SK-N-SH (cell line): ENCODE results near the gene RNU6-9.

Experiments used
- EP300 ChIP-seq, 2 experiments: IDR thresholded peaks; 2 replicates each; pipeline versions ENCODE4 v1.4.0 to v1.6.1; 2012; ENCODE audit warnings: borderline replicate concordance in 1 of 2, low read depth in 1 of 2, low read length in 1 of 2
- GABPA ChIP-seq: IDR thresholded peaks from 2 replicates; pipeline ENCODE4 v1.4.0; 2012; ENCODE audit warnings: low read depth, mild to moderate bottlenecking
- JUND ChIP-seq: IDR thresholded peaks from 2 replicates; pipeline ENCODE4 v1.4.0; 2012
- MEF2A ChIP-seq: IDR thresholded peaks from 2 replicates; pipeline ENCODE4 v1.4.0; 2012; ENCODE audit warnings: low read depth, borderline replicate concordance
- RFX5 ChIP-seq: IDR thresholded peaks from 2 replicates; pipeline ENCODE4 v1.6.1; 2012; ENCODE audit warnings: mild to moderate bottlenecking, improper control_type of control experiment, low read length
- SIN3A ChIP-seq: IDR thresholded peaks from 2 replicates; pipeline ENCODE4 v1.6.1; 2012; ENCODE audit warnings: low read depth, mild to moderate bottlenecking, low read length, moderate library complexity, borderline replicate concordance
- TAF1 ChIP-seq: IDR thresholded peaks from 2 replicates; pipeline ENCODE4 v1.6.1; 2012; ENCODE audit warnings: low read depth, mild to moderate bottlenecking, low read length, moderate library complexity, borderline replicate concordance
- TCF12 ChIP-seq: IDR thresholded peaks from 2 replicates; pipeline ENCODE4 v1.4.0; 2012
- YY1 ChIP-seq: IDR thresholded peaks from 2 replicates; pipeline ENCODE4 v1.4.0; 2012; ENCODE audit warnings: low read depth, mild to moderate bottlenecking
- TF ChIP-seq, protein P1 (sequence below): IDR thresholded peaks from 2 replicates; pipeline ENCODE4 v1.4.0; 2012; ENCODE audit warnings: low read depth
- TF ChIP-seq, protein P2 (sequence below): fragments of 200-600 bp; sonication (generic); IDR thresholded peaks from 2 replicates; pipeline ENCODE4 v1.6.1; 2017; ENCODE audit warnings: antibody characterized with exemption, mild to moderate bottlenecking, moderate library complexity
- TF ChIP-seq, protein P3 (sequence below): IDR thresholded peaks from 2 replicates; pipeline ENCODE4 v1.4.0; 2012; ENCODE audit warnings: low read depth, borderline replicate concordance
- TF ChIP-seq, protein P4 (sequence below): IDR thresholded peaks from 2 replicates; pipeline ENCODE4 v1.4.0; 2012; ENCODE audit warnings: low read depth, borderline replicate concordance

DNA sequence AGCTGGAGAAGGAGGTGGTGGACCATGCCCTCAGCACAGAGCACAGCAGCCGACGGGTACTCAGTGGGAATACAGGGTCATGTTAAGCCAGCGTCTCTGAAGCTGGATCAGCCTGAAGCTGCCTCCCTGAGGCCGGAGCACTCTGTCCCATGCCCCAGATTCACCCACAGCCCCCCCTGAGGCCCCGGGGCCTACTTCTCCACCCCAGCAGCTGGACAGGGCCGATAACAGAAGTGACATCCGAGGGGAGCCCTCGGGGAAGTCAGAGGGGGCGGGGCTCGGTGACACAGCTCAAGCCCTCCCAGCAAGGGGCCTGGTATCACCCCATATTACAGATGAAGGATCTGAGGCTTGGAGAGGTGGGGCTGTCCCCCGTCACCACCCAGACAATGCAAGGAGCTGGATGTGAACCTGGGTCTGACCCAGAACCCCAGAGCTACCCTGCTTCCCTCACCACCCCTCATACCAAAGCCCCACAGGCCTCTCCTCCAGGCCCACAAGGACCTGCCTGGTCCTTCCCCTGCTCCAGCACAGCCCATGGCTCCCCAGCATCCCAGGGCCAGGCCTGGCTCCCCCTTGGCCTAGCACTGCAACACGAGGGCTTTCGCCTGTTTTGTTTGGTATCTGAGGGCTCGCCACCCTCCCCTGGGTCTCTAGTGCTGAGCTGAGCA, 14.0 kb downstream of the RNU6-9 start:
- TF ChIP-seq GABPA, result no peak
- TF ChIP-seq MEF2A, result no peak
- TF ChIP-seq, protein P1, sequence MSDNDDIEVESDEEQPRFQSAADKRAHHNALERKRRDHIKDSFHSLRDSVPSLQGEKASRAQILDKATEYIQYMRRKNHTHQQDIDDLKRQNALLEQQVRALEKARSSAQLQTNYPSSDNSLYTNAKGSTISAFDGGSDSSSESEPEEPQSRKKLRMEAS, result no peak
- TF ChIP-seq, protein P2, sequence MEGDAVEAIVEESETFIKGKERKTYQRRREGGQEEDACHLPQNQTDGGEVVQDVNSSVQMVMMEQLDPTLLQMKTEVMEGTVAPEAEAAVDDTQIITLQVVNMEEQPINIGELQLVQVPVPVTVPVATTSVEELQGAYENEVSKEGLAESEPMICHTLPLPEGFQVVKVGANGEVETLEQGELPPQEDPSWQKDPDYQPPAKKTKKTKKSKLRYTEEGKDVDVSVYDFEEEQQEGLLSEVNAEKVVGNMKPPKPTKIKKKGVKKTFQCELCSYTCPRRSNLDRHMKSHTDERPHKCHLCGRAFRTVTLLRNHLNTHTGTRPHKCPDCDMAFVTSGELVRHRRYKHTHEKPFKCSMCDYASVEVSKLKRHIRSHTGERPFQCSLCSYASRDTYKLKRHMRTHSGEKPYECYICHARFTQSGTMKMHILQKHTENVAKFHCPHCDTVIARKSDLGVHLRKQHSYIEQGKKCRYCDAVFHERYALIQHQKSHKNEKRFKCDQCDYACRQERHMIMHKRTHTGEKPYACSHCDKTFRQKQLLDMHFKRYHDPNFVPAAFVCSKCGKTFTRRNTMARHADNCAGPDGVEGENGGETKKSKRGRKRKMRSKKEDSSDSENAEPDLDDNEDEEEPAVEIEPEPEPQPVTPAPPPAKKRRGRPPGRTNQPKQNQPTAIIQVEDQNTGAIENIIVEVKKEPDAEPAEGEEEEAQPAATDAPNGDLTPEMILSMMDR, result no peak
- no peak for TF ChIP-seq EP300 (IDR thresholded peaks at IDR 0.05; ENCODE audit: borderline replicate concordance in 1 of 2, low read depth in 1 of 2, low read length in 1 of 2)
- no peak for TF ChIP-seq RFX5
- no peak for TF ChIP-seq YY1
- TF ChIP-seq JUND, result no peak
- TF ChIP-seq SIN3A, result no peak
- TF ChIP-seq, protein P3, sequence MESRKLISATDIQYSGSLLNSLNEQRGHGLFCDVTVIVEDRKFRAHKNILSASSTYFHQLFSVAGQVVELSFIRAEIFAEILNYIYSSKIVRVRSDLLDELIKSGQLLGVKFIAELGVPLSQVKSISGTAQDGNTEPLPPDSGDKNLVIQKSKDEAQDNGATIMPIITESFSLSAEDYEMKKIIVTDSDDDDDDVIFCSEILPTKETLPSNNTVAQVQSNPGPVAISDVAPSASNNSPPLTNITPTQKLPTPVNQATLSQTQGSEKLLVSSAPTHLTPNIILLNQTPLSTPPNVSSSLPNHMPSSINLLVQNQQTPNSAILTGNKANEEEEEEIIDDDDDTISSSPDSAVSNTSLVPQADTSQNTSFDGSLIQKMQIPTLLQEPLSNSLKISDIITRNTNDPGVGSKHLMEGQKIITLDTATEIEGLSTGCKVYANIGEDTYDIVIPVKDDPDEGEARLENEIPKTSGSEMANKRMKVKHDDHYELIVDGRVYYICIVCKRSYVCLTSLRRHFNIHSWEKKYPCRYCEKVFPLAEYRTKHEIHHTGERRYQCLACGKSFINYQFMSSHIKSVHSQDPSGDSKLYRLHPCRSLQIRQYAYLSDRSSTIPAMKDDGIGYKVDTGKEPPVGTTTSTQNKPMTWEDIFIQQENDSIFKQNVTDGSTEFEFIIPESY, result no peak
- TF ChIP-seq, protein P4, sequence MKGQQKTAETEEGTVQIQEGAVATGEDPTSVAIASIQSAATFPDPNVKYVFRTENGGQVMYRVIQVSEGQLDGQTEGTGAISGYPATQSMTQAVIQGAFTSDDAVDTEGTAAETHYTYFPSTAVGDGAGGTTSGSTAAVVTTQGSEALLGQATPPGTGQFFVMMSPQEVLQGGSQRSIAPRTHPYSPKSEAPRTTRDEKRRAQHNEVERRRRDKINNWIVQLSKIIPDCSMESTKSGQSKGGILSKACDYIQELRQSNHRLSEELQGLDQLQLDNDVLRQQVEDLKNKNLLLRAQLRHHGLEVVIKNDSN, result no peak
- TF ChIP-seq TCF12, result no peak
- TF ChIP-seq TAF1, result no peak
